Natural killer cell (primary cell): ENCODE data around the gene CLIC5. TPM values are rescaled to one million over a fixed set of nuclear protein-coding genes. Genes with fewer than 3 reads are reported as not detected.
A peak's percentile ranks its signal among the peaks of the same experiment; 100 is the strongest.

Experiments used
- ATAC-seq, 3 donors: fragments of 150-1000 bp in 2 of 3; fragments of 200-7000 bp in 1 of 3; cut with Tn5 transposase; 1 replicate in 1 of 3; 2 replicates in 2 of 3; pipeline ENCODE4 v1.10.0; 2021; ENCODE audit warnings: mild to moderate bottlenecking in 2 of 3, moderate library complexity in 2 of 3
- DNase-seq, 2 donors: peaks; one replicate each; pipeline versions ENCODE4 v3.0.0 to v3.0.0-alpha.2; 2013 to 2021; ENCODE audit warnings: mixed read lengths in 1 of 2
- H3K27ac ChIP-seq: one replicate; pipeline ENCODE4 v1.5.1; 2013; ENCODE audit warnings: mild to moderate bottlenecking, low read length
- H3K27me3 ChIP-seq: one replicate; pipeline ENCODE4 v1.6.1; 2013; ENCODE audit warnings: low read length; ENCODE audit not compliant: control insufficient read depth, insufficient read depth
- H3K36me3 ChIP-seq: one replicate; pipeline ENCODE4 v1.6.1; 2013; ENCODE audit warnings: low read length; ENCODE audit not compliant: control insufficient read depth, insufficient read depth
- H3K4me1 ChIP-seq: one replicate; pipeline ENCODE4 v1.6.1; 2013; ENCODE audit warnings: low read length; ENCODE audit not compliant: control insufficient read depth, insufficient read depth
- H3K4me3 ChIP-seq: one replicate; pipeline ENCODE4 v1.5.1; 2013; ENCODE audit warnings: low read length
- H3K9me3 ChIP-seq: one replicate; pipeline ENCODE4 v1.6.1; 2013; ENCODE audit warnings: low read length; ENCODE audit not compliant: control insufficient read depth, insufficient read depth
- H3K27ac Mint-ChIP-seq, 2 donors: one replicate each; pipeline ENCODE4 v1.8.0; 2022; ENCODE audit warnings: mild to moderate bottlenecking in 2 of 2, mixed read lengths in 2 of 2, moderate library complexity in 1 of 2
- H3K27me3 Mint-ChIP-seq, 2 donors: one replicate each; pipeline ENCODE4 v1.8.0; 2022; ENCODE audit warnings: low read depth in 2 of 2, mixed read lengths in 2 of 2
- H3K36me3 Mint-ChIP-seq: one replicate; pipeline ENCODE4 v1.8.0; 2022; ENCODE audit warnings: mixed read lengths
- H3K4me1 Mint-ChIP-seq, 2 donors: one replicate each; pipeline ENCODE4 v1.8.0; 2022; ENCODE audit warnings: mixed read lengths in 2 of 2
- H3K4me3 Mint-ChIP-seq: one replicate; pipeline ENCODE4 v1.8.0; 2022; ENCODE audit warnings: mild to moderate bottlenecking, moderate library complexity, mixed read lengths
- H3K9me3 Mint-ChIP-seq, 2 donors: one replicate each; pipeline ENCODE4 v1.8.0; 2022; ENCODE audit warnings: mixed read lengths in 2 of 2
- WGBS: methylation state at CpG from one replicate; pipeline ENCODE4 v1.1.7; 2013; ENCODE audit warnings: missing lambda C conversion rate; ENCODE audit not compliant: insufficient coverage; 5-methylcytosine and 5-hydroxymethylcytosine counted together
- intact Hi-C: fragments of 100-400 bp; cut with micrococcal nuclease; formaldehyde crosslinking; loops from one replicate; pipeline ENCODE4 v1.14.2; 2022
- total RNA-seq, 4 donors: library from RNA; stranded (reverse); fragments of 120-200 nt in 1 of 4; gene quantifications; one replicate each; pipeline versions ENCODE4 v1.2.3 to v1.2.4, GENCODE V29; 2013 to 2022
- TF ChIP-seq, protein P1 (sequence below): fragments of 200-600 bp; IDR thresholded peaks from one replicate; pipeline ENCODE4 v1.8.0; 2022; ENCODE audit warnings: antibody characterized with exemption

CLIC5 gene
- total RNA-seq, 3 donors from 2014 or later (not counting 1 experiment from before 2014, with no cell fraction given): 0.52 to 1.7 (median 1.4) TPM

DNA sequence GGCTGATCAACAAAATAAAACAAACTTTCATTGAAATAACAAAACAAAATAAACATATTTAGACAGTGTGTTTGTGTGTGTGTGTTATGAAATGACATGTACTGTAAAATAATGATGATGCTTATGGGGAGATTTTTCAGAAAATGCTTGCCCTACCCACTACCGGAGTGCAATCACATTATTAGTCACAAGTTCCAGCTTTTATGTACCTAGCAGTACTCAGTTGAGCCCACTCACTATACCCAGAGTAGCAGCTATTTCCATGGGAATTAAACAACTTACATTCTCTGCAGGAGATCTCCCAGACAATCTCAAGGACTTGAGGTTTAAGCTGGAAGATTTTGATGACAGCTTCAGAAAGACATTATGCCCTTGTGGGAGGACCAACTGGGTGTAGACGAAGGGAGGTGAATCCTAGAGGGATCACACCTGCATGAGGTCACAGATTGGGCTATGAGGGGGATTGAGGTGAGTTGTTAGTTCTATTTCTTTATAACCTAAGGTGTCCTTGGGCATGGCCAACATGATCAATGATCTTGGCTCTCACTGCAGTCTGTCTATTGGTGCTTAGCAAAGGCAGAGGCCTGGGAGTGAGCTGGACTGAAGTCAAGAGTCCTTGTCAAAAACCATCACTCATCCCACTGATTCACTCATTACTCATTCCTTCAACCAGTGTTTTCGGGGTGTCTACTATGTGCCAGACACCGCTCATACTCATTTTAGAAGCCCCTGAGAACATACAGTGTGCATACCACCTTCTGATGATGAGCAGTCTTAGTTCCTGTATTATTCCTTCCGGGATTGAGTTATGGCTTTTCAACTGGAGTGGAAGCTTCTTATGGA lies 6.7 kb upstream of the CLIC5 start:
- peaks cover 35 to 59% of the 10 kb centered on the region in 2 donors for H3K27me3 Mint-ChIP-seq
- ATAC-seq: no peak

GRCh38 chr6:46017726-46018125 lies 2.1 kb upstream of the CLIC5 start:
- no peak overlapping the region for H3K27ac Mint-ChIP-seq
- no peaks in the 10 kb centered on the region for H3K9me3 ChIP-seq
- no peak overlapping the region for H3K27ac ChIP-seq
- H3K4me1 Mint-ChIP-seq: peaks cover 22 to 31% of the 10 kb centered on the region in 2 donors
- H3K4me3 Mint-ChIP-seq: no peak overlapping the region
- H3K27me3 Mint-ChIP-seq: peaks cover 30 to 36% of the 10 kb centered on the region in 2 donors
- 100% methylated on average over 2 of the region's 2 CpGs for WGBS
- no peaks in the 10 kb centered on the region for H3K36me3 ChIP-seq
- no peaks in the 10 kb centered on the region for H3K9me3 Mint-ChIP-seq
- no peak for DNase-seq
- TF ChIP-seq, protein P1, sequence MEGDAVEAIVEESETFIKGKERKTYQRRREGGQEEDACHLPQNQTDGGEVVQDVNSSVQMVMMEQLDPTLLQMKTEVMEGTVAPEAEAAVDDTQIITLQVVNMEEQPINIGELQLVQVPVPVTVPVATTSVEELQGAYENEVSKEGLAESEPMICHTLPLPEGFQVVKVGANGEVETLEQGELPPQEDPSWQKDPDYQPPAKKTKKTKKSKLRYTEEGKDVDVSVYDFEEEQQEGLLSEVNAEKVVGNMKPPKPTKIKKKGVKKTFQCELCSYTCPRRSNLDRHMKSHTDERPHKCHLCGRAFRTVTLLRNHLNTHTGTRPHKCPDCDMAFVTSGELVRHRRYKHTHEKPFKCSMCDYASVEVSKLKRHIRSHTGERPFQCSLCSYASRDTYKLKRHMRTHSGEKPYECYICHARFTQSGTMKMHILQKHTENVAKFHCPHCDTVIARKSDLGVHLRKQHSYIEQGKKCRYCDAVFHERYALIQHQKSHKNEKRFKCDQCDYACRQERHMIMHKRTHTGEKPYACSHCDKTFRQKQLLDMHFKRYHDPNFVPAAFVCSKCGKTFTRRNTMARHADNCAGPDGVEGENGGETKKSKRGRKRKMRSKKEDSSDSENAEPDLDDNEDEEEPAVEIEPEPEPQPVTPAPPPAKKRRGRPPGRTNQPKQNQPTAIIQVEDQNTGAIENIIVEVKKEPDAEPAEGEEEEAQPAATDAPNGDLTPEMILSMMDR: no peak
- H3K4me3 ChIP-seq: no peak overlapping the region
- no peak for ATAC-seq
- H3K27me3 ChIP-seq: peaks cover 22% of the 10 kb centered on the region
- H3K4me1 ChIP-seq: peaks cover 27% of the 10 kb centered on the region
- intact Hi-C loops: no loop called here
- no peaks in the 10 kb centered on the region for H3K36me3 Mint-ChIP-seq

More for the DNA sequence above, 6.7 kb upstream of the CLIC5 start:
- H3K36me3 Mint-ChIP-seq: no peaks in the 10 kb centered on the region
- intact Hi-C loops: no loop called here
- no peak overlapping the region for H3K27ac ChIP-seq
- H3K4me1 ChIP-seq: no peaks in the 10 kb centered on the region
- TF ChIP-seq, protein P1: no peak
- no peaks in the 10 kb centered on the region for H3K9me3 ChIP-seq
- H3K4me3 ChIP-seq: no peak overlapping the region
- H3K36me3 ChIP-seq: no peaks in the 10 kb centered on the region
- 83% methylated on average over 5 of the region's 5 CpGs for WGBS
- no peaks in the 10 kb centered on the region for H3K4me1 Mint-ChIP-seq
- H3K4me3 Mint-ChIP-seq: no peak overlapping the region
- peaks cover 15% of the 10 kb centered on the region for H3K27me3 ChIP-seq
- no peak for DNase-seq
- no peaks in the 10 kb centered on the region for H3K9me3 Mint-ChIP-seq
- H3K27ac Mint-ChIP-seq: no peak overlapping the region

- H3K4me3 Mint-ChIP-seq: peak overlapping the region; percentile 85
Measured at GRCh38 chr6:46016063-46016608, 476 bp upstream of the CLIC5 start.

More at GRCh38 chr6:46016063-46016608, 476 bp upstream of the CLIC5 start:
- 22% methylated on average over 4 of the region's 8 CpGs for WGBS
- intact Hi-C loops: no loop called here
- H3K36me3 Mint-ChIP-seq: no peaks in the 10 kb centered on the region
- peaks cover 20% of the 10 kb centered on the region for H3K27me3 ChIP-seq
- peaks cover 36 to 41% of the 10 kb centered on the region in 2 donors for H3K4me1 Mint-ChIP-seq
- H3K27ac Mint-ChIP-seq: peak overlapping the region in 1 of 2 donors; percentile 85
- no peaks in the 10 kb centered on the region for H3K9me3 Mint-ChIP-seq
- no peaks in the 10 kb centered on the region for H3K36me3 ChIP-seq
- H3K4me3 ChIP-seq: peak overlapping the region; percentile 61
- ATAC-seq (no peak), DNase-seq (peak in 1 of 2 donors; percentile 23)
- H3K27me3 Mint-ChIP-seq: peaks cover 27 to 35% of the 10 kb centered on the region in 2 donors
- H3K9me3 ChIP-seq: no peaks in the 10 kb centered on the region
- H3K27ac ChIP-seq: no peak overlapping the region
- H3K4me1 ChIP-seq: peaks cover 35% of the 10 kb centered on the region
- TF ChIP-seq, protein P1: no peak
